Endodermal cell (in vitro differentiated cells): ENCODE data around the gene USF2. TPM values are rescaled to one million over a fixed set of nuclear protein-coding genes. Genes with fewer than 3 reads are reported as not detected.

Source experiments
- DNase-seq: peaks from one replicate; pipeline ENCODE4 v3.0.0-alpha.2; 2017
- H3K27ac ChIP-seq: 2 replicates; pipeline ENCODE4 v1.5.1; 2013; ENCODE audit warnings: mild to moderate bottlenecking, low read depth, low read length, moderate library complexity
- H3K27me3 ChIP-seq: 2 replicates; pipeline ENCODE4 v1.6.1; 2013; ENCODE audit warnings: mild to moderate bottlenecking, low read length, moderate library complexity; ENCODE audit not compliant: insufficient read depth, control insufficient read depth, poor library complexity, severe bottlenecking
- H3K36me3 ChIP-seq: 2 replicates; pipeline ENCODE4 v1.7.0; 2013; ENCODE audit warnings: mild to moderate bottlenecking, low read length, moderate library complexity; ENCODE audit not compliant: control insufficient read depth, insufficient read depth
- H3K4me1 ChIP-seq: one replicate; pipeline ENCODE4 v1.7.0; 2013; ENCODE audit warnings: low read length; ENCODE audit not compliant: control insufficient read depth, insufficient read depth
- H3K4me3 ChIP-seq: 2 replicates; pipeline ENCODE4 v1.5.1; 2013; ENCODE audit warnings: mild to moderate bottlenecking, low read length, moderate library complexity
- H3K9ac ChIP-seq: 2 replicates; pipeline ENCODE4 v1.6.1; 2013; ENCODE audit warnings: mild to moderate bottlenecking, low read length, moderate library complexity; ENCODE audit not compliant: poor library complexity, severe bottlenecking; ENCODE audit errors: extremely low read depth
- H3K9me3 ChIP-seq: 2 replicates; pipeline ENCODE4 v1.6.1; 2013; ENCODE audit warnings: mild to moderate bottlenecking, low read length, moderate library complexity; ENCODE audit not compliant: control insufficient read depth
- H3K27ac Mint-ChIP-seq: 2 replicates; pipeline ENCODE4 v1.8.0; 2020; ENCODE audit warnings: mixed read lengths
- H3K27me3 Mint-ChIP-seq: 2 replicates; pipeline ENCODE4 v1.8.0; 2021; ENCODE audit warnings: mild to moderate bottlenecking, mixed read lengths; ENCODE audit not compliant: insufficient read depth
- H3K36me3 Mint-ChIP-seq: 2 replicates; pipeline ENCODE4 v1.8.0; 2020; ENCODE audit warnings: low read depth, mixed read lengths
- H3K4me1 Mint-ChIP-seq: 2 replicates; pipeline ENCODE4 v1.8.0; 2020; ENCODE audit warnings: mixed read lengths
- H3K4me3 Mint-ChIP-seq: 2 replicates; pipeline ENCODE4 v1.8.0; 2020; ENCODE audit warnings: mild to moderate bottlenecking, moderate library complexity, mixed read lengths
- H3K9me3 Mint-ChIP-seq: 2 replicates; pipeline ENCODE4 v1.8.0; 2020; ENCODE audit warnings: mild to moderate bottlenecking, mixed read lengths
- CTCF ChIP-seq: fragments of 200-600 bp; sonication (generic); conservative IDR thresholded peaks from 2 replicates; pipeline ENCODE4 v1.5.0; 2021; ENCODE audit warnings: antibody characterized with exemption, mild to moderate bottlenecking
- WGBS, 2 experiments: methylation state at CpG; one replicate each; pipeline versions ENCODE4 v1.1.5 to v1.1.7; 2013; ENCODE audit warnings: missing lambda C conversion rate in 2 of 2, mixed read lengths in 1 of 2; ENCODE audit not compliant: insufficient coverage in 1 of 2, insufficient read length in 1 of 2; 5-methylcytosine and 5-hydroxymethylcytosine counted together
- total RNA-seq, 2 donors: library from RNA; stranded (reverse); fragmentation: NEBNext Ultra II Directional in 1 of 2; extraction: Animal tissue kit (Norgen Biotek cat#: 25700) in 1 of 2; gene quantifications; 2 replicates in 1 of 2; 3 replicates in 1 of 2; pipeline ENCODE4 v1.2.1, GENCODE V29; 2021

USF2 gene
- total RNA-seq, 2 donors from 2014 or later: 111 to 121 TPM

- Histone ChIP-seq H3K9ac (no peak overlapping the region), H3K4me3 (no peak overlapping the region), H3K27me3 (no peaks in the 10 kb centered on the region), H3K36me3 (peaks cover 83% of the 10 kb centered on the region), H3K4me1 (peaks cover 8% of the 10 kb centered on the region), H3K9me3 (no peaks in the 10 kb centered on the region), H3K27ac (no peak overlapping the region)
- Mint-ChIP-seq H3K4me3 (peak overlapping the region; percentile 31), H3K27ac (peak overlapping the region; percentile 69), H3K4me1 (peaks cover 37% of the 10 kb centered on the region), H3K9me3 (no peaks in the 10 kb centered on the region), H3K36me3 (peaks cover 81% of the 10 kb centered on the region), H3K27me3 (no peaks in the 10 kb centered on the region)
- no peak for DNase-seq
- WGBS, 2 experiments: 94 to 96% methylated on average over 15 to 17 of the region's 17 CpGs
- TF ChIP-seq CTCF: no peak
Observed at GRCh38 chr19:35254341-35255297, 14.1 kb upstream of the USF2 start.

GRCh38 chr19:35256566-35256965 lies 12.2 kb upstream of the USF2 start:
- Histone ChIP-seq H3K4me1 (no peaks in the 10 kb centered on the region), H3K36me3 (peaks cover 83% of the 10 kb centered on the region), H3K27me3 (no peaks in the 10 kb centered on the region), H3K9me3 (no peaks in the 10 kb centered on the region), H3K27ac (no peak overlapping the region), H3K4me3 (no peak overlapping the region), H3K9ac (no peak overlapping the region)
- Mint-ChIP-seq H3K9me3 (no peaks in the 10 kb centered on the region), H3K4me3 (no peak overlapping the region), H3K27me3 (no peaks in the 10 kb centered on the region), H3K36me3 (peaks cover 77% of the 10 kb centered on the region), H3K4me1 (peaks cover 26% of the 10 kb centered on the region), H3K27ac (no peak overlapping the region)
- TF ChIP-seq CTCF: no peak
- DNase-seq: no peak
- WGBS, 2 experiments: 75 to 95% methylated on average over 1 to 2 of the region's 2 CpGs

GRCh38 chr19:35257113-35257461 lies 11.7 kb upstream of the USF2 start:
- Histone ChIP-seq H3K4me3 (no peak overlapping the region), H3K27me3 (no peaks in the 10 kb centered on the region), H3K9me3 (no peaks in the 10 kb centered on the region), H3K4me1 (no peaks in the 10 kb centered on the region), H3K27ac (no peak overlapping the region), H3K36me3 (peaks cover 82% of the 10 kb centered on the region), H3K9ac (no peak overlapping the region)
- Mint-ChIP-seq H3K27me3 (no peaks in the 10 kb centered on the region), H3K4me3 (no peak overlapping the region), H3K4me1 (peaks cover 25% of the 10 kb centered on the region), H3K36me3 (peaks cover 76% of the 10 kb centered on the region), H3K27ac (no peak overlapping the region), H3K9me3 (no peaks in the 10 kb centered on the region)
- no peak for TF ChIP-seq CTCF
- WGBS, 2 experiments: 92 to 95% methylated on average over 8 to 9 of the region's 9 CpGs
- DNase-seq: no peak
